GM18909 (cell line): ENCODE results near the gene ADAM15.

Experiments used
- ATAC-seq: cut with Tn5 transposase; IDR thresholded peaks from one replicate; pipeline ENCODE4 v1.9.1; 2021; ENCODE audit warnings: mild to moderate bottlenecking; ENCODE audit not compliant: unreplicated experiment, poor library complexity

ADAM15 gene

DNA sequence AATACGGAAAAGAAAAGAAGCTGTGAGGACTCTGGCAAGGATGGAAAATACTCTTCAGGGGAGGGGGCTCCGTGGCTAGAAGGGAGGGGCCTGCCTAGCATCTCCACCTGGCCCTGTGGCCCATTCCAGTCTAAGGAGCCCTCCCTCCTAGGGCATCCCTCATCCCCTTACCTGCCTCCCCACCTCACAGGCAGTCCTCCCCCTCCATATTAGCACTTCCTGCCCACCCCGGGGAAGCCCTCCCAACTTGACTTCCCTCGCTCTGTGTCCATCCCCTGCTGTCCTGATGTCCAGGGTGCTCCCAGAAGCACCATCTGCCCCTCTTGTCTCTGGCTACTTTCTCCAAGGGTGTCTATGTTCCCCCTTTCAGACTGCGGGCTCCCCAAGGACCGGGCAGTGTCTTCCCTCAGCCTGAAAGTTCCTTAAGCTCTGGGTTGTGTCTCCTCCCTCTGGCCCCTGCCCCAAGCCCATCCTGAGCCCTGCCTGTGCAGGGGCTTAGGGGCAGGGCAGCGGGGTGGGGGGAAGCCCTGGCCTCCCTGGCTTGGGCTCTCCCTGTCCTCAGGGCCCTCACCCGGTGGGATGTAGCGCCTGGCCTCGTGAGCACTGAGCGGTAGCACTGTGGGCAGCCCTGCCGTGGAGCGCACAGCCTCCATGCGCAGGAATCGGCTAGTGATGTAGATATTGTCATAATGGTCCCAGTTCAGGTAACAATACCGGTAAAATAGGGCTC is 21.4 kb upstream of the ADAM15 start:
- ATAC-seq, result no peak

DNA sequence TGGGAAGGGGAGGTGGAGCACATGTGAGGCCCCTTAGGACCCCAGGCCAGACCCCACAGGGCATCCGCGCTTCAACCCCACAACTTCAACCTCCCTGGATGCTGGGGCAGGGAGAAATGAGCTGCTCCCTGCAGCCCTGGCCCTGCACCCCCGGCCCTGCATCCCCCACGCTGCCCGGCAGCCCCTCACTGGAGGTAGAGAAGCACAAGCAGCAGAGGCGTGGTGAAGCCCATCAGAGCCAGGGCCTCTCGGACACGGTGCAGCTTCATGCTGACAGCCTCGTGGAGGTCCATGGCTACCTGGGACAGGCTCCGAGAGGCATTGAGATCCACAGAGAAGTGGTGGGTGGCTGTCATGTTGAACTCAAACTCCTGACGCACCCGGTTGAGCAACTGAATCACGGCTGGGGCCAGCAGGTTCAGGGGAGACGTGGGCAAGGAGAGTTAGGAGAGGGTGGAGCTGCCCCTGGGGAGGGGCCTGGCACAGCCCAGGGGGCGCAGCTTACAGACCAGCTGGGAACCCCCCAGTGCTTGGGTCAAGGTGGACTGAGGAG is 20.8 kb upstream of the ADAM15 start:
- no peak for ATAC-seq

DNA sequence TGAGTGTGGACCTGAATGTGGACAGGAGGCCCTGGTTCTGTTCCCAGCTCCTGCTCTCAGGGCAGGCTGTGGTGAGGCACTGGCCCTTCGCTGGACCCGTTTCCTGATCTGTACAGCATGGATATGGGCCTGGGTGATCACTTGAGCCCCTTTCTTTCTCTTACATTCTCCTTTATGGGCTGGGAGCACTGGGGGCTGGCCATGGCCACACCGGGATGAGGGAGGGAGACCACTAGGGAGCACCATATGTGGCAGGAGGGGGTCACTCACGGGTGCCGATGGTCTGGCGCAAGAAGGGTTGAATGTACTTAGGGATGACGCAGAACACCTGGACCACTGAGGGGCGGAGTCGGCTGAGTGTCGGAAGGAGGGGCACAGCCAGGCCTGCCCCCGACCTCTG is 20.2 kb upstream of the ADAM15 start:
- no peak for ATAC-seq

DNA sequence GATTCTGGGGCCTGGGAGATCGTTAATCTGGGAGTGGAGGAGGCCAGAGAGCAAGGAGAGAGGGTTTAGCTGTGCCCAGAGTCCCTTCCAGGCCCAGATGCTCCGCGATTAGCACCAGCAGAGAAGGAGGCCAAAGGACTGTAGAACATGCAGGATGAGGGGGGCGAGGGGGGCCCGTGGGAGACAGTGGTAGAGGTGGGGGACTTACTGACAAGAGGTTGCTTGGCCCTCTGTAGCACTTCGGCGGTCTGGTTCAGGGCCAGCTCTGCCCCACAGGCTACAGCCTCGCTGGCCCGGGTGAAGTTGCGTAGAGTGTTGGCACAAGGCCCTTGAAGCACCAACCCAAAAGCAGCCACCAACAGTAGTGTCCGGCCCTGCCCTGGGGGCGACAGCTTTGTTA is 18.2 kb upstream of the ADAM15 start:
- ATAC-seq, result no peak

DNA sequence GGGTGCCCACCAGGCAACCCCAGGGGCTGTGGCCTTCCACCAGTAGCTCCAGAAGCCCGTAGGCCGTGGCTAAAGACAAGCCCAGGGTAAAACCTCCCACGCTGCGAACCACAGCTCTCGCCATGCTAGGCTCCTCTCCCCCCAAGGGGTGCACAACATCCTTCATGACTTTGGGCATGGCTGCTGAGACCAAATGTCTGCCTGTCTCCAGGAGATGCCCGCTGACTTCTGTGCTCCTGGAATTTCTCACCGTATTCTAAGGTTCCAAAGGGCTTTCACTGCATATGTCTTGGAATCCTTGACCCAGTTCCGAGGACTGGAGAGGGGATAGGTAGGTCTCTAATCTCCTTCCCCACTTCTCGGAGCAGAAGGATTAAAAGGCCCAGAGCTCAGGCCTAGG is 17.6 kb upstream of the ADAM15 start, which contains the start of the genes DCST1 and DCST2:
DCST1 (plus strand) TSS at position 301 of the 400 bp plus-strand sequence. CDS start 213 bp downstream, outside the sequence.
DCST2 (minus strand) TSS at position 258 of the 400 bp plus-strand sequence; CDS start at position 178, 80 bp downstream.
- no peak for ATAC-seq

DNA sequence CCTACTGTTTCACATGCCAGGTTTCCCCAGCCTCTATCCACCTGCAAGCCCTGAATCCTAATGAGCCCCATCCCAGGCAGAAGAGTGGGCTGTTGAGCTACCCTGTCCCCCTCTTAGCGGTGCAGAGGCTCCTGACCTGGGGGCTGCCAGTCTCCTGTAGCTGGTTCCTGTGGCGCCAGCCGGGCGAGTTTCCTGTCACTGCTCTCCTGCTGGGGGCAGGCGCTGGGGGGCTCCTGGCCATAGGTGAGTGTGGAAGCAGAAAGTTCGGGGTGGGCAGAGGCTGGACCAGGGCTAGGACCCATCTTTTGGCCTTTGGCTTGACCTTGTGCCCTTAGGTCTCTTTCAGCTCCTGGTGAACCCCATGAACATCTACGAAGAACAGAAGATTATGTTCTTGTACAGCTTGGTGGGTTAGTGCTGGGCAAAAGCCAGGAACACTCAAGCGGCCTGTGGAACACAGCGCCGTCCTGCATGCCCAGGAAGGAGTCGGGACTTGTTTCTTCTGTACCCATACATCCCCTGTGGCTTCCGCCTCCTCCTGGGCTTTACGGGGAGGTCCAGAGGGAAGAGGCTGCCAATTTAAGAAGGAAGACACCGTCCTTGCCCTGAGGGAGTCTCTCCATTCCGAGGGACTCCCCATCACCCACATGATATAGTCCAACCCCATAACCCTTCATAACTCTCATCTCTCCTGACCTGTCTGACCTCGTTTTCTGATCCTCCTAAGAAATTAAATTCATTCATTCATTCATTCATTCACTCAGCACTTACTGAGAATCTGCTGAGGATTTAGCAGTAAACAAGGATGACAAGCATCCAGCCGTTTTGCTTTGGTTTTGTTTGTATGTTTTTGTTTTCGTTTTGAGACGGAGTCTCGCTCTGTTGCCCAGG is 16.6 kb upstream of the ADAM15 start:
- ATAC-seq, result no peak

DNA sequence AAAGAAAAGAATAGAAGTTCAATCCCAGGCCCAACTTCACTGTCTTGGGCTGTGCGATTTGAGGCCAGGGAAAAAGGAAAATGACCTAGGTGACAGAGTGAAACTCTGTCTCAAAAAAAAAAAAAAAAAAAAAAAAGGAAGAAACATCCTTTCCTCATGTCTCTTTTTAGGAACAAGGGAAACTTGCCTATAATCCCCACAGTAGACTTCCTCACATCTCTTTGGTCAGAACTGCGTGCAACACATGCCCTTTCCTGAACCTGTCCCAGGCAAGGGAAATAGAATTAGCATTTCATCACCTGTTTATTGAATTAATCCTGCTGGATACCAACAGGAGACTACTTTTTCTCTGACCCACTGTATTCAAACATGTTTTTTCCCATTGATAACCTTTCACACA is 15.2 kb upstream of the ADAM15 start:
- no peak for ATAC-seq

DNA sequence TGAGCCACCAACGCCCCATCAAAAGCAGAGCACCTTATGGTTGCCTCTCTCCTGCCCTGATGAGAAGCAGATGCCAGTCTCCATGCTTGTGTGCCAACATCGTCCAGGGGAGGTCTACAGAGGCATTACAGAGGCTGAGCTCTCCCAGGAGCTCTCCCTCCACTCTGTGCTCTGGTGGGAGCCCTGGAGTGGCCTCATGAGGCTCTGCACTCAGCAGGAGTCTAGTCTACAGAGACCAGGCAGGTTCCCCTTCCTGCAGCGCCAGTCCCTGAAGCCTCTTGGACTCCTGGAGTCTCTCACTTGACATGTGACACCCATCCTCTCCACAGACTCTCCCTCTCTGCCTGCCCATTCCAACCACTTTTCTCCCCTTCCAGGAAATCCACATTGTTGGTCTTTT is 14.1 kb upstream of the ADAM15 start:
- ATAC-seq, result no peak

DNA sequence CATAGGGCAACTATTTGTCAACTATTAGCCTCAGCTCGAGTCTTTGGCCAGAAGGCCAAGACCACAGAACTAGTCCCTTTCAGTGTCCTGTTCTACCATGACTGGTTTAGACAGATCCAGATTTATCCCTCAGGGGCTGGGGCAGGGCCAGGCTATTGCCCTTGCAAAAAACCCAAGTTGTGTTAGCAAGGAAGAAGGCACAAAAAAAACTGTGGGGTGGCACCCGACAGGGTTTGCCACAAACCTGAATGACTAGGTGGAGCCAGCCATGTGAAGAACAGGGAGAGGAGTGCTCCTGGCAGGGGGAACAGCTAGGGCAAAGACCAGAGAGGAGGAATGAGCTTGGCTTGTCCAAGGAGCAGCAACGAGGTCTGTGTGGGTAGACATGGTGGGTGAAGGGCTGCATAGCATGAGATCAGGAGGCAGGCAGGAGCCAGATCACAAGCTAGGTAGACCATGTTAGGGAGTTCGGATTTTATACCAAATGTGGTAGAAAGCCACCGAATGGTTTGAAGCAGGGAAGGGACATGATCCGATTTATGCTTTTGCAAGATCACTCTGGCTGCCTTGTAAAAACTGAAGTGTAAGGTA is 13.2 kb upstream of the ADAM15 start:
- no peak for ATAC-seq

DNA sequence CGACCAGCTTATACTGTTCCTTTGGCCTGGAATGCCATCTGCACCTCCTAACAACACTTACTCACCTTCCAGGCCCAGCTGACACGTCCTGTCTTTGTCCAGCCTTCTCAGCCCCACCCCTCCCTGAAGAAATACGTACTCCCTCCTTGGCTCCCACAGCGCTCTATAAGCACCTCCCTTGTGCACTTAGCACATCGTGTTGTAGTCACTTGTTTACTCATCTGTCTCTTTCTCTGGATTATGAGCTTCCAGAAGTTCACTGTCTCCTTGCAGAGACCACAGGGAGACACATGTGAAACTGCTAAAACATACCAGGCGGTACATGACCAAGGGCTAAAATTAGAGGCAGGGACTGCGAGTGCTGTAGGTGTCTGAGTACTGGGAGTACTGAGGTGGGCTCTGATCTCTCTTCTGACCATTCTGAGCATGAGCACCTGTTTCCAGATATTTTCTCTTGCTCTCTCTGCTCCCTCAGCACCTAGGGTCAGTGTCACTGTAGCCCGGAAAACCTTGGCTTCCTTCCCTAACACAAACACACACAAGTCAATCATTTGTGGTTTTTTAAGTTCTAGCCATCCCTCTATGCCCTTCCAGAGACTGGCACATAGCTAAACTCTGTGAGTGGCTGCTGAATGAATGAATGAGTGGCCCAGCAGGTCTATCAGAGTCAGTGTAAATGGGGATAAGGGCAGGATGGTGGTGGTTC is 12.4 kb upstream of the ADAM15 start:
- ATAC-seq, result no peak

DNA sequence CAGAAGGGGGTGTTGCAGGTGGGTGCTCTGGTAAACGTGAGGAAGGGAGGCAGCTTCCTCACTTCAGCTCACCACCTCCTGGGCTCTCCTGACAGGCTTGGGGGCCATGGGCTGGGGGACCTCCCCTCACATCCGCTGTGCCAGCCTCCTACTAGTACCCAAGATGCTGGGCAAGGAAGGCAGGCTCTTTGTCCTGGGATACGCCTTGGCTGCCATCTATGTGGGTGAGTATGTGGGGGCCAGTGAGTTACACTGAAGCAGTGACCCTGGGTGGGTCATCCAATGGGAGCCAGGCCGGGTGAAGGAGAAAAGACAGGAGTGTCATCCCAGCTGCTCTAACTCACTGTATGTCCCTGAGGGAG is 11.8 kb upstream of the ADAM15 start:
- no peak for ATAC-seq

DNA sequence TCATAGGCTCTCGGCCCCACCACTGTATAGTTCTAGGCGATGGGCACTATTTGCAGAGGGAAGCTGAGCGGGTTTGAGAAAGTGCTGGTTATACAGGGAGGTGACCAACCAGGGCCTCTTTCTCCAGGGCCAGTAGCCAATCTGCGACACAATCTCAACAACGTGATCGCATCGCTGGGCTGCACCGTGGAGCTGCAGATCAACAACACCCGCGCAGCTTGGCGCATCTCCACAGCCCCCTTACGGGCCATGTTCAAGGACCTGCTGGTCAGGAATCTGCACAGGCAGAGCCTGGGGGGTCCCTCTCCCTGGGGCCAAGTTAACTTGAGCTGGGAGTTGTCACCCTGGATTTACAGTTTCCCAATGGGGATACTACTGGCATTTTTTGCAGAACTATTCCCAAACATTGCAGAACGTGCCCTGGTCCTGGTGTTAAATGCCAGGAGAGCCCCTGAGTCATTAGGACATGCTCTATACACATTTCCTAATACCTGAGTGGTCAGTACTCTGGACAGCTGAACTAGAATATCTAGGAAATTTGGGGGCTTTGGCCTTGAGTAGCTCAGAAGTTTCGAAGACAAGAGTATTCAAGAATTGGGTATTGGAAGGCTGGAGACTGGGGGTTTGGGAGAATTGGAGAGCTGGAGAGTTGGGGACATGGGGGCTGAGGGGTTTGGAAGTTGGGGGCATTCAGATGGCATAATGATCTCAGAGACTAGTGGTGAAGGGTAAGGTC is 10.6 kb upstream of the ADAM15 start:
- no peak for ATAC-seq

DNA sequence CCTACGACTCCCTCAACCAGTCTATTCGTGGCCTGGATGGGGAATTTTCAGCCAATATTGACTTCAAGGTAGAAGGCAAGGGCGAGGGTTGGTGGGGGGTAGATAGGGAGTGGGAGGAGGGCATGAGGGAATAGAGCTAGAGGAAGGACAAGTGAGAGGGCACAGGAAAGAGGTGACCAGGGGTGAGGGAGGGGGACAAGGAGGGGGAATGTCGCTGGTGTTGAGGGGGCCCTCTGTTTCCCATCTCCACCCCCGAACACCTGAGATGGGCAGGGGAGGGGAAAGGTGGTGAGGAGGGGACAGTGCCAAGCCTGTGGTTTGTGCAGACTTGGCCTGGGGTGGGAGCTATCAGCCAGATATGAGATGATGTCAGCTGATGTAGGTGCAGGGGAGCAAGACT is 8.3 kb upstream of the ADAM15 start:
- ATAC-seq, result no peak

DNA sequence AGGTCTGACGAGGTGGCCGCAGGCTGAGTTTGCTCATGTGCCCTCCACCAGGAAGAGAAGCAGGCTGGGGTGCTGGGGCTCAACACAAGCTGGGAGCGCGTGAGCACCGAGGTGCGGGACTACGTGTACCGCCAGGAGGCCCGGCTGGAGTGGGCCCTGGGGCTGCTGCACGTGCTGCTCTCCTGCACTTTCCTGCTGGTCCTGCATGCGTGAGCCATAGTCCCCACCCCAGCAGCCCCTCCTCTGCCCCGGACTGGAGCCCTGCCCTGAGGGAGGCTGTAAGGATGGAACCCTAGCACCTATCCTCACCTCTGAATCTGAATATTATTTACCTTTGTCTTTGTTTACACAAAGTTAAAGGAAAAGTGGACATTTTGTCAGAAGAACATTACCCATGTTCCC is 7.8 kb upstream of the ADAM15 start:
- no peak for ATAC-seq

DNA sequence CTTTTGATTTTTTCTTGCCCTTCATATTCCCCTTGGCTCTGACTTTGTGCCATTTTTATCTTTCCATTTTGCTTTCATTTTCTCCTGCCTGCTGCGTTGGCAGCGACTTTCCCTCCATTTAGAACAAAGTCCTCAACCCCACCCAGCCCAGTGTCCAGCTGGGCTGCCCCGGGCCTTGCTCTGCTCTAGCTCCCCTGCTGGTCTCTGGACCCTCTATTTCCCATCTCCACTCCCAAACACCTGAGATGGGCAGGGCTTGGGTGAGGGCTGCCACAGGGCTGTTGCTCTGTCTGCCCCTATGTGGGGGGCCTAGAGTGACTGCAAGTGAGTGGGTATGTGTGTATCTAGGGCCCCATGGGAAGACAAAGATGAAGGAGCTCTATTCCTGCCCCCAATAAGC is 7.3 kb upstream of the ADAM15 start:
- no peak for ATAC-seq

DNA sequence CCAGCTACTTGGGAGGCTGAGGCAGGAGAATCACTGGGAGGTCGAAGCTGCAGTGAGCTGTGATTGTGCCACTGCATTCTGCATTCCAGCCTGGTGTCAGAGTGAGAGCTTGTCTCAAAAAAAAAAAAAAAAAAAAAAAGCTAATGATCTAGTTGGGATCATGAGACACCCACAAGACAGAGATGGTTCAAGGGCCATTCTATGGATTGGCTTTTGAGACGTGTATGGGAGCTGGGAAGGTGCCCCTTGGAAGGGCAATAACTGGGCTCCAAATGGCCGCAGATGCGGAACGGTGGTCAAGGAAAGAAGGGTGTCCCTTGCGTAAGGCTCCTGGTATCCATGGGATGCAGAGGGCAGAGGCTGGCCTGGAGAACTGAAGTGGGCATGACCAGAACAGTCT is 6.8 kb upstream of the ADAM15 start:
- no peak for ATAC-seq

DNA sequence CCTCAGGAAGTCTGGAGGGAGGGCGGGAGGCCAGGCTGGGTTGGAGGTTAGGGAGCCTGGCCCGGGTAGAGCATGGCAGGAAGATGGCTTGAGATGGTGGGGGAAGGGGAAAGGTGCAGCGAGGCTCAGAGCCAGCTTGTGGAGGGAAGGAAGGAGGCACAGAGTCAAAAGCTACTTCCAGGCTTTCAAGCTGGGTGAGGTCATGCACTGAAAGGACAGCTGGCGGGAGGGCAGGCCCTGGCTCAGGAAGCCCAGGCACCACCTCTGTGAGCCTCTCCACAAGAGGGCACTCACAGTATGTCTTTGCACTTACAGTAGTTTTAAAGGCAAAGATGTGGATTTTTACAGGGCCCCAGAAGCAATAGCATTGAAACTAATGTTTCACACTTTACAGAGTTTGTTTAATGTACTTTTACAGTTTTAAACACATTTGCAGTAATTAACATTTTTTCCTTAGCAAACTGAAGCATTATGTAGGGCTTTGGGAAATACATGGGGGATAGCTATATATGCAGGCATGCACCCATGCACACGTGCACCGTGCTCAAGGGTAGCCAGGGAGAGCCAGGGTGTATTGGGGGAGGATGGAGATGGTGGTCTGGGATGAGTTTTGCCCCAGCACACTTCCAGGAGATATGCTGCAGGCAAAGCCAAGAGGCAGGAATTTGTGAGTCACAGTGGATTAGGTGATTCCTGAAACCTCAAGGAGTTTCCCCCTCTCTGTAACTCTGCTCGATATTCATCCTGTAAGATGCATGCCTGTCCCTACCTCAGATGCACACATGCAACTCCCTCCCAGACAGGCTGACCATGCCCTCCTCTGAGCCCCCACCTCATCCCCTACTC is 6.1 kb upstream of the ADAM15 start:
- ATAC-seq, result no peak

DNA sequence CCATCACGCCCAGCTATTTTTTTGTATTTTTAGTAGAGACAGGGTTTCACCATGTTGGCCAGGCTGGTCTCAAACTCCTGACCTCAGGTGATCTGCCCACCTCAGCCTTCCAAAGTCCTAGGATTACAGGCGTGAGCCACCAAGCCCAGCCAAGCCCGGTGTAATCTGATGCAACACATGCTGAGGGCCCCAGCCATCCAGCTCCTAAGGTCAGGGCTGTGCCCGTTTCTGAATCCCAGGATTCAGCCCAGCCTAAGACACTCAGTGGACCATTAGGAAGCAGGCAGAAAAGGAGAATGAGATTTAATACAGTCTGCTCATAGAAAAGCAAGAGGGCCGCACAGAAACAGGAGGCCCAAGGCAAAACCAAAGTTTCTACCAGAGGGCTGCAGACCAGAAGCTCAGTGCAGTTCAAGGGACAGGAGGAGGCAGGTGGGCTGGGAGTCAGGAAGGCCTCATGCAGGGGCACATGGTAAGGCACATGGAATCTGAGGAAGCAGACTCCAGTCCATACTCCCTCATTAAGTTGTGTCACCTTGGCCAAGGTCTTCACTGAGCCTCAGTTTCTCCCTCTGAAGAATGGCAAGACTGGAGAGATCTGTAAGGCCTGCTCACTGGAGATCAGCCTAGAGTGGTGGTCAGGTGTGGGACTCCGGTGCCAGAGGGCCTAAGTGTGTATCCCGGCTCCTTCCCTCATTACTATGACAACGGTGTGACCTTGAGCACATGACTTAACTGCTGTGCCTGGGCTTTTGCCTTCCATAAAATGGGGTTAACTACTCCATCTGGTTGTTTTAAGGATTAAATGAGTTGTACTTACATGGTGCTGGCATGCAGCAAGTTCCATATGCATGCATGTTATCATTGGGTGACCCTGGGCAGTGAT is 2.4 kb upstream of the ADAM15 start:
- no peak for ATAC-seq
